GM21576 (cell line): ENCODE results near the gene ZCWPW1.

Experiments
- ATAC-seq: cut with Tn5 transposase; IDR thresholded peaks from one replicate; pipeline ENCODE4 v1.9.1; 2021; ENCODE audit warnings: mild to moderate bottlenecking, moderate library complexity; ENCODE audit not compliant: unreplicated experiment

ZCWPW1 gene

GRCh38 chr7:100432621-100433275 is 4.2 kb upstream of the ZCWPW1 start:
- ATAC-seq: no peak

DNA sequence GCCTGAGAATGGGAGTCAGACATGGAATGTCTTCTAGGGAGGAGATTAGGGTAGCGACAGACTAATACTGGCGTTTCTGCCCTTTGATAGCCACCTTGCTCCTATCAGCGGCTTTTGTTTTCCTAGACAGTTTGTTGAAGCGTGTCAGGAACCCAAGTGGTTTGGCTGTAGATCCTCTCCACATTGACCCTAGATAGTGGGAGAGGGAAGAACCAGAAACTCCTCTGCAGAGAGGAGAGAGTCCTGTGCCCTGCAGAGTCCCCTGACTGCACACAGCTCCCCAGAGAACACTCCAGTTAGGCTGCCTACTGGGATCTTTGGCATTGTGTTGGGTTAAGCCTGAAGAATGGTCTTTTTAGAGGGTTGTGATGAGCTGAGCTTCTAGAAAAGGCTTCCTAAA is 3.5 kb upstream of the ZCWPW1 start:
- no peak for ATAC-seq

DNA sequence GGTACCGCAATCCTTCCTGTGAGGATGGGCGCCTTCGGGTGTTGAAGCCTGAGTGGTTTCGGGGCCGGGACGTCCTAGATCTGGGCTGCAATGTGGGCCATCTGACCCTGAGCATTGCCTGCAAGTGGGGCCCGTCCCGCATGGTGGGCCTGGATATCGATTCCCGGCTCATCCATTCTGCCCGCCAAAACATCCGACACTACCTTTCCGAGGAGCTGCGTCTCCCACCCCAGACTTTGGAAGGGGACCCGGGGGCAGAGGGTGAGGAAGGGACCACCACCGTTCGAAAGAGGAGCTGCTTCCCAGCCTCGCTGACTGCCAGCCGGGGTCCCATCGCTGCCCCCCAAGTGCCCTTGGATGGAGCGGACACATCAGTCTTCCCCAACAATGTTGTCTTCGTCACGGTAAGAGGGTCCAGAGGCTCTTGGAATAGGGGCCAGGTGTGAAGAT is 2.8 kb upstream of the ZCWPW1 start:
- no peak for ATAC-seq

DNA sequence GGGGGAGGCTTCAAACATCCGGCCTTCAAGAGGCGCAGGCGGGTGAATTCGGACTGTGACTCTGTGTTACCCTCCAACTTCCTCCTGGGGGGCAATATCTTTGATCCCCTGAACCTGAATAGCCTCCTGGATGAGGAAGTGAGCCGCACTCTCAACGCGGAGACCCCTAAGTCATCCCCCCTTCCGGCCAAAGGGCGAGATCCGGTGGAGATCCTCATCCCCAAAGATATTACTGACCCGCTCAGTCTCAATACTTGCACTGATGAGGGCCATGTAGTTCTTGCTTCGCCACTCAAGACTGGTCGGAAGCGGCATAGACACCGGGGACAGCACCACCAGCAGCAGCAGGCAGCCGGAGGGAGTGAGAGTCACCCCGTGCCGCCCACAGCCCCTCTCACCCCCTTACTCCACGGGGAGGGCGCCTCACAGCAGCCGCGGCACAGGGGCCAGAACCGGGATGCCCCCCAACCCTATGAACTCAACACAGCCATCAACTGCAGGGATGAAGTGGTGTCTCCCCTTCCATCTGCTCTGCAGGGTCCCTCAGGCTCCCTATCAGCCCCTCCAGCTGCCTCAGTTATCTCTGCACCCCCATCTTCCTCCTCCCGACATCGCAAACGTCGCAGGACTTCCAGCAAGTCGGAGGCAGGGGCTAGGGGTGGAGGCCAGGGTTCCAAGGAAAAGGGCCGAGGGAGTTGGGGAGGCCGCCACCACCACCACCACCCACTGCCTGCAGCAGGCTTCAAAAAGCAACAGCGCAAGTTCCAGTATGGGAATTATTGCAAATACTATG is 2.2 kb upstream of the ZCWPW1 start:
- ATAC-seq: peak; percentile 1

GRCh38 chr7:100429637-100430492 is 1.4 kb upstream of the ZCWPW1 start, which contains the start of gene MEPCE:
TSS of gene MEPCE (plus strand) at chr7:100429831. CDS start at chr7:100430019, 188 bp downstream.
- peak; percentile 28 for ATAC-seq

GRCh38 chr7:100428967-100429636 is 599 bp upstream of the ZCWPW1 start:
- peak; percentile 45 for ATAC-seq

DNA sequence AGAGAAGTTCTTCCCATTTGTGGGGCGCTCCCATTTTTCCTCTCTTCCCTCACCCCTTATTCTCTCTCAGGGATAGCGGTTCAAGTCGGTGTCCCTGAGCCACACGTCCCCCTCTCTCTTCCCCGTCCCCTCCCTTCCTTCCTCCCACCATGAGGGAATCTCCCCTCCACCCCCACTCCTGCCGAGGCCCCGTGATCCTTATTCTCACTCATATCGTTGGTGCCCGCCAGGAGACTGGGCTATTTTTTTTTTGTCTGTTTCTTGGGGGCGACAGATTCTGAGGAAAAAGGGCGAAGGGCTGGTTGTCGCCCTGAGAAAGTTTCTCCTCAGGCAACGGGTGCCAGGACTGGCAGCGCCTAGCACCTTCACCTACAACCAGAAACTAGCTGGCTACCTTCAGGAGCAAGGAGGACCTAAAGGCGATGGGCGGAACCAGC is 723 bp downstream of the ZCWPW1 start:
- ATAC-seq: no peak

DNA sequence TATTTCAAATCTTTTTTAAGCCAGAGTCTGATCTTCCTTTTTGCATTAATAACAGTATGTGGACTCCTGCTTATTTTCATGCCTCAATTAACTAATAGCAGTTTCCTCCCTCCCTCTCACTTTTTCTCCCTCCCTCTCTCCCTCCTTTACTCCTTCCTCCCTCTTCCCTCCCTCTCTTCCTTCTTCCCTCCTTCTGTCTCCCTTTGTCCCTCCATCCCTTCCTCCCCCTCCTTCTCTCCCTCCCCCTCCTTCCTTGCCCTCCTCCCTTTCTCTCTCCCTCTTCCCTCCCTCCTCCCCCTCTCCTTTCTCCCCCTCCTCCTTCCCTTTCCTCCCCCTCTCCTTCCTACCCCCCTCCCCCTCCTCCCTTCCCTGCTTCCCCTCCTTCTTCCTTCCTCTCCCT is 2.0 kb downstream of the ZCWPW1 start:
- no peak for ATAC-seq

- no peak for ATAC-seq
Measured at GRCh38 chr7:100425347-100425746, 3.2 kb downstream of the ZCWPW1 start.

DNA sequence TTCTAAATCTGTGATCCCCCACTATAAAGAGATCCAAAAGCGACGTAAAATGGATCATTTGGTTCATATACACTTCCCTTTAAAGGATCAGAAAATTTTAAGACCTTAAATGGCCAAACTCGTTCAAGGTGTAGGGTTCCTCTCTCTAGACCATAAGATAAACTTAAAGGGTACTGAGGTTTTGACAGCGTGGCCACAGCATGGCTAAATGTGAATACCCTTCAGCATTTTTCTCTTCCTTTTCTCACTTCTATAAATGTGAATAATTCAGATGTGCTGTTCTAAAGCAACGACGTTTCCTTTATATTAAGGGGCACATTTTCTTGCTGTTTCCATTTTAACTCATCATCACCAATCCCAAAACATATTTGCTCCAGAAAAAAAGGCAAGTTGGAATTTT is 5.2 kb downstream of the ZCWPW1 start:
- no peak for ATAC-seq

- ATAC-seq: no peak
Measured at GRCh38 chr7:100419660-100420226, 8.8 kb downstream of the ZCWPW1 start.

GRCh38 chr7:100418930-100419659 is 9.4 kb downstream of the ZCWPW1 start:
- no peak for ATAC-seq

GRCh38 chr7:100415448-100415847 is 13.1 kb downstream of the ZCWPW1 start:
- no peak for ATAC-seq

DNA sequence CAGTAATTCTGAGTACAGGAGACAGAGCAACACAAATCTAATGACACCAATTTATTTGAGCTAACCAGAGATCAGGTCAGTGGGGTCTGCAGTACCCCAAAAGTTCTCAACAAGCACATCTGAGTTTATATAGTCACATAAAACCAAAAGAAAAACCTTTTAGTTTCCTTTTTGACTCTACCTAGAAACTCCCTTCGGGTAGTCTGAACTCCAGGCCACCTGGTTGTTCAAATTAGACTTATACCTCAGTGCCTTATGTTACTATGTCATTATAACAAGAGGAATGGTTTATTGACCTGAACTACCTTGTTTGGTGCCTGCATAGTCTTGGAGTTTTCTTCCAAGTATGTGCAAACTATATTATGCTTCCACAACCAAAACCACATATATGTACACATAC is 14.6 kb downstream of the ZCWPW1 start:
- ATAC-seq: no peak

GRCh38 chr7:100413346-100413745 is 15.2 kb downstream of the ZCWPW1 start:
- ATAC-seq: no peak

GRCh38 chr7:100411101-100411500 is 17.4 kb downstream of the ZCWPW1 start:
- no peak for ATAC-seq

DNA sequence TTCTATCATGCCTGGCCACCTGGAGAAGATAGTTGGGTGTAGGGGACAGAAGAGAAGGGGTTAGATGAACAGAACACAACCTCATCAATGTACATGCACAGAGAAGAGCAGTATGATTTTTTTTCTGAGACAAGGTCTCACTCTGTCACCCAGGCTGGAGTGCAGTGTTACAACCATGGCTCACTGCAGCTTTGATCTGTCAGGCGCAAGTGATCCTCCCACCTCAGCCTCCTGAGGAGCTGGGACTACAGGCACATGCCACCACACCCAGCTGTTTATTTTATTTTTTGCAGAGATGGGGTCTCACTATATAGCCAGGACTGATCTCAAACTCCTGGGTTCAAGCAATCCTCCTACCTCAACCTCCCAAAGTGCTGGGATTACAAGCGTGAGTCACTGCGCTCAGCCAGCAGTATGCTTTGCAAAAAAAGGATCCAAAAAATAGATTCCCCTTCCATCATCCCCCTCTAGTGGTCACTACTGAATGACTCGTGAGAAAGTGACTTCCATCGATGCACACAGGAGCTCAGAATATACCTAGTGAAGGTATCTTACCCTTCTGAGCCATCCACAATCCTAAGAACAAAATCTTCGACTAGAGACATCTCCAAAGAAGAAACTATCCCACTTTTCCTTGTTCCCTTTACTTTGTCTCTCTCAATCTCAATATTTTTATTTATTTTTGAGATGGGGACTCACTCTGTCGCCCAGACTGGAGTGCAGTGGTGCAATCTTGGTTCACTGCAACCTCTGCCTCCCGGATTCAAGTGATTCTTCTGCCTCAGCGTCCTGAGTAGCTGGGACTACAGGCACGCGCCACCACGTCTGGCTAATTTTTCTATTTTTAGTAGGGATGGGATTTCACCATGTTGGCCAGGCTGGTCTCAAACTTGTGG is 21.0 kb downstream of the ZCWPW1 start:
- ATAC-seq: no peak

DNA sequence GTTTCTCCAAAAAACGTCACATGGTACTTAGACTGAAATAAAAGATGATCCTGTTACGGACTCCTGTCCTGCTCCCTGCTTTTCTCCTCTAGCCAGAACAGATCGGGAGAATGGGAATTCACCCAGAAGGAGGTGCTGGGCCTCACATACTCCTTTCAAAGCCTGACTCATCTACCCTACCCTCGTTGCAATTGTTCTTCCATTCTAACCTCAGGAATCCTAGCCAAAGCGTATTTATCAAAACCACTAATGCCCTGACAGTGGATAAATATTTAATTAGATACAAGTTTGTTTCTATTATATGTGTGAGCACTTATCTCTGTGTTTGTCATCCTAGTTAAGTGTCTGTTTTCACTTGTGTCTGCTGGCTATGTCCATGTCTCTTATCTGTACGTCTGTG is 21.7 kb downstream of the ZCWPW1 start:
- no peak for ATAC-seq

- ATAC-seq: no peak
Measured at GRCh38 chr7:100402241-100402640, 26.3 kb downstream of the ZCWPW1 start.
